LHCN-M2 (cell line): ENCODE data around the gene SEMA3D. TPM values are rescaled to one million over a fixed set of nuclear protein-coding genes. Genes with fewer than 3 reads are reported as not detected.
"Not testable (repeated sequence)": the region's sequence is repeated elsewhere in the genome, so short reads cannot be mapped to it uniquely, and the experiment has no call there.

Experiments
- DNase-seq: peaks from one replicate; pipeline ENCODE4 v3.0.0-alpha.2; 2012; ENCODE audit warnings: low read depth
- total RNA-seq: library from RNA; depleted of rRNA; stranded (reverse); fragments of >200 nt; gene quantifications from 2 replicates; pipeline ENCODE4 v1.2.3, GENCODE V29; 2014

The SEMA3D gene
- total RNA-seq, 1 experiment from 2014 or later, result under 0.01 TPM

- no peak for DNase-seq
Observed at GRCh38 chr7:84997626-84998025, 189.2 kb downstream of the SEMA3D start.

DNA sequence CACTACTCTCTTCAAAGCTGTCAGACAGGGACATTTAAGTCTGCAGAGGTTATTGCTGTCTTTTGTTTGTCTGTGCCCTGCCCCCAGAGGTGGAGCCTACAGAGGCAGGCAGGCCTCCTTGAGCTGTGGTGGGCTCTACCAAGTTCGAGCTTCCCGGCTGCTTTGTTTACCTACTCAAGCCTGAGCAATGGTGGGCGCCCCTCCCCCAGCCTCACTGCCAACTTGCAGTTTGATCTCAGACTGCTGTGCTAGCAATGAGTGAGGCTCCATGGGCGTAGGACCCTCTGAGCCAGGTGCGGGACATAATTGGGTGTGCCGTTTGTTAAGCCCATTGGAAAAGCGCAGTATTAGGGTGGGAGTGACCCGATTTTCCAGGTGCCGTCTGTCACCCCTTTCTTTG, 193.9 kb downstream of the SEMA3D start:
- DNase-seq, result not testable (repeated sequence)

GRCh38 chr7:84985073-84985784, 201.6 kb downstream of the SEMA3D start:
- peak; percentile 54 for DNase-seq

DNA sequence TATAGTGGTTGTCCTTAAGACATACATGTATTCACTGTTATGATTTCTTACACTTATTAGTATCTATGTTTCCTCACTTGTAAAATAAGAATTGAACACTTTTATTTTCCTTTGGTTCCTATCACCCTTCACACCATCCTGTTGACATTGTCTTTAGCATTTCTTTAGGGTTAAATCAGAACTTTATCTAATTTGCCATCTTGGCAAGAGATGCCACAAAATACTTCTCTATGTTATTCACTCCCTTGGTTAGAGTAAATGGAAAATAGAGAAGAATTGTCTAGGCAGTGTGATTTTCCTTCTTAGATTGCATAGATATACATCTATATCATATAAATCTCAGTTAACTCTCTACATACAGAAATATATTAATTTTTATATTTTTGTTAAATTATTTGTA, 204.7 kb downstream of the SEMA3D start:
- DNase-seq, result no peak

DNA sequence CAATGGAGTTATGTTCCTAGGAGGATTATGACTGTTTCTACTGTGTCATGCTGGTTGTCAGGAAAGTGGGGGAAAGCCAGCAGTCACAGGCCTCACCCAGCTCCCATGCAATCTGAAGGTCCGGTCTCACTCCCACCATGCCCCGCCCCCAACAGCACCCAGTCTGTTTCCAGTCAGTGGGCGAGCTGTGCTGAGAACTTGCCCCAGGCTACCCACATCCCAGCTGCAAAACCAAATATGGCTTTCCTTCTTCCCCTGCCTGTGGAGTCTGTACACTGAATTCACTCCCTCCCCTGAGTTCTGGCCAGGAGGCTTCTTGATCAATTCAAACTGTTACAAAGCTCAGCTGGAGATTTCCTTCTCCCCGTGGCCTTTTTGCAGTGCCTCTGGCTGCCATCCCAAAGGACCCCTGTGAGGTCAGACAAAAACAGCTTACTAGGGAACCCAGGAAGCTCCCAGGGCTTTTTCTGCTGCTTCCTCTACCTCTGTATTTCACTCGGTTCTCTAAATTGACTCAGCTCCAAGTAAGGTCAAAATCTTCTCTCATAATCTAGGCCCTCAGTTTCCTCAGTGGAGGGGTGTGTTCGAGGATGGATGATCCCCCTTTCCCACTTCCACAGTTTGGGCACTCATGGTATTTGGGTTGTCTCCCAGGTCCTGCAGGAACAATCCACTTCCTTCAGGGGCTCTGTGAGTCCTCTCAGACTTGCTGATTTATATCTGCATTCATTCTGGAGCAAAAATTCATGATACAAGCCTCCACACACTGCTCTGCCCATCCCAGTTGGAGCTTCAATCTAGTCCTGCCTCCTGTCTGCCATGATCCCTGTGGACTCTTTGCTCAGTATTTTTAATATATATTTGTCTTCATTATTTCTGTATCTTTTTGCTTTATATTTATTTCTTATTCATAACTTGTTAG, 205.5 kb downstream of the SEMA3D start:
- DNase-seq, result no peak

GRCh38 chr7:84975586-84976185, 211.2 kb downstream of the SEMA3D start:
- DNase-seq, result peak; percentile 31

- DNase-seq, result no peak
Observed at GRCh38 chr7:84971360-84971759, 215.5 kb downstream of the SEMA3D start.

- no peak for DNase-seq
Observed at GRCh38 chr7:84970670-84971069, 216.2 kb downstream of the SEMA3D start.

- DNase-seq, result peak; percentile 34
Observed at GRCh38 chr7:84953234-84953633, 233.6 kb downstream of the SEMA3D start.

GRCh38 chr7:84950836-84951235, 236.0 kb downstream of the SEMA3D start:
- peak; percentile 59 for DNase-seq

GRCh38 chr7:84949501-84949900, 237.4 kb downstream of the SEMA3D start:
- DNase-seq, result peak; percentile 62

- peak; percentile 18 for DNase-seq
Observed at GRCh38 chr7:84949067-84949466, 237.8 kb downstream of the SEMA3D start.

DNA sequence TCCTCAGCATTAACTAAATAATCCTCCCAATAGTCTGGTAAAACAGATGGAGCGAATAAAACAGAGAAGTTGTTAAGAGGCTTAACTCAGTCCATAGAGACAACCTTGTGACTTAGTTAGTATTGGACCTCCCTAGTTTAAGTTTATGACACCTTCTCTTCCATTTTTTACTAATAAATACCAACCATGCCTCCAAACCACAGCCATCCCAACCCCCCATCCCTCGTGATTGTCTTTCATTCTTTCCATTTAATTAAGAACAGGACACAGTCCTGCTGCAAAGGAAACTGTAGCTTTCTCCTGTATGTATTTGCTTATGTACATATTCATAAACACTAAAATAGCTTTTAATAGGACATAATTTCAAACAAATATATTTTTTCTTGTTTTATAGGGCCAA, 238.2 kb downstream of the SEMA3D start:
- DNase-seq, result no peak

DNA sequence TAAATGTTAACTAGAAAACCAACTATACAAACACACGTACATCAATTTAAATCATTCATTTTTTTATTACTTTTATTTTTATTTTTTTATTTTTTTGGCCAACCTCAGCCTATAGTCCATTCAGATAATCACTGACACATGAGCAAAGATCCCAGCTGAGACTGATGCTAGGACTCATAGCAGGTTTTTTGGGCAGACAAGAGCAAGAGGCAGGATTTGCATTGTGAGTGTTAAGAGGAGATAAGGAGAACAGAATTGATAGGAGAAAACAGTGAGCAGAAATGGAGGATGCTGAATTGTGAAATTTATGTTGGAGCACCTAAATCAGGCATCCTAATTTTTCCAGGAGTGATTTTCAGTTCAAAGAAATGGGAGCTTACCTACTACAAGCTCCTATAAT, 240.3 kb downstream of the SEMA3D start:
- DNase-seq, result no peak
